G401 (cell line): ENCODE data around the gene NWD2. TPM values are rescaled to one million over a fixed set of nuclear protein-coding genes. Genes with fewer than 3 reads are reported as not detected.
A peak's percentile ranks its signal among the peaks of the same experiment; 100 is the strongest.
"Not testable (repeated sequence)": the region's sequence is repeated elsewhere in the genome, so short reads cannot be mapped to it uniquely, and the experiment has no call there.

Source experiments
- DNase-seq: peaks from one replicate; pipeline ENCODE4 v3.0.0-alpha.2; 2015; ENCODE audit warnings: low spot score
- in situ Hi-C: cut with HindIII; loops from 2 replicates; pipeline ENCODE4 v1.10.0; 2016; ENCODE audit warnings: low sequenced_read_pairs, mixed read lengths
- total RNA-seq: library from RNA; depleted of rRNA; stranded (reverse); fragments of >200 nt; shearing (Covaris generic); gene quantifications from 2 replicates; pipeline ENCODE4 v1.2.3, GENCODE V29; 2014

The NWD2 gene
- total RNA-seq, 1 experiment from 2014 or later, result not detected

DNA sequence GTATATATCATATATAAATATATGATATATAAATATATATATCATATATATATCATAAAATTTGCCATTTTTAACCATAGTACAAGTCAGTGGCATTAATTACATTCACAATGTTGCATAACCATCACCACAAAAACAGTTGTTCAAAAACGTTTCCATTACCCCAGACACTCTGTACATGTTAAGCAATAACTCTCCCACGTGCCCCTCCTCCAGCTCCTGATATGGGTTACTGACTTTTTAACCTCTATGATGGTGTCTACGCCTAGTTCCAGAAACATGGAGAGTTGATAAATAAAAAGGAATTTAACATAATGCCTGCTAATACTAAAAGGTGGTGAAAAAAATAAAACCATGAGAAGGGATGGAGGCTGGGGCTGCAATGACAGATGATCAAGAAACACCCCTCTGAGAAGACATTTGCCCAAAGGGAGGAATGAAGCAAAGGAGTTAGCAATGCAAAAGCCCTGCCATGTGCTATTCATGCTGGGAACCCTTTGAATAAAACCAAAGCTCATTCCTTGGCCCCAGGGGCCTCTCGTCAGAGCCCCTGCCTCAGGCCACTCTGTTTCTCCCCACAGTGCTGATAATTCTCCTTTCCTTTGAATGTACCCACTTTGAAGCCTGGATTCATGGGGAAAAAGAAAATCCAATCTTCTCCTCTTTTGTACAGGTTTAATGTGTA is 144.3 kb downstream of the NWD2 start:
- DNase-seq, result no peak
- in situ Hi-C loops, result no loop called here

GRCh38 chr4:37389366-37389765 is 144.8 kb downstream of the NWD2 start:
- no peak for DNase-seq
- in situ Hi-C loops, result no loop called here

DNA sequence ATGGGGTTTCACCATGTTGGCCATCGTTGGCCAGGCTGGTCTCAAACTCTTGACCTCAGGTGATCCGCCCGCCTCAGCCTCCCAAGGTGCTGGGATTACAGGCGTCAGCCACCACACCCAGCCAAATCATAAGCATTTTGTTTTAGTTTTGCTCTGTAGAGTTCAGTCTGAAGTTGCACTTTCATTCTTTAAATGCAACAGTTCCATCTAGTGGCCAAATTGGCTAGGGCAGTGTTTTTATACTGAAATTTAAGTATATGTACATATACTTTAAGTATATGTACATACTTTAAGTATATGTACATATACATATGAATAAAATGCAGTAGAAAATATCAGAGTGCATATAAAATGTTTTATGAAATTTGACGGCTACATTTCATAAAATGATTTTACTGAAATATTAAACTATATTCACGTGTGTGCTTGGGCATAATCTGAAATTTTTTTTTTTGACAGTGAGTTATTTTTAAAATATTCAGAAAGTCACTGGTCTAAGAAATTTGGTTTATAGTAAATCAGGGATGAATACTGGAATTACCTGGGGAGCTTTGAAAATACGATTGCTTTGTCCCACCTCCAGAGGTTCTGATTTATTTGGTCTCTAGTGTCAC is 145.5 kb downstream of the NWD2 start:
- DNase-seq, result peak; percentile 34
- in situ Hi-C loops, result no loop called here

DNA sequence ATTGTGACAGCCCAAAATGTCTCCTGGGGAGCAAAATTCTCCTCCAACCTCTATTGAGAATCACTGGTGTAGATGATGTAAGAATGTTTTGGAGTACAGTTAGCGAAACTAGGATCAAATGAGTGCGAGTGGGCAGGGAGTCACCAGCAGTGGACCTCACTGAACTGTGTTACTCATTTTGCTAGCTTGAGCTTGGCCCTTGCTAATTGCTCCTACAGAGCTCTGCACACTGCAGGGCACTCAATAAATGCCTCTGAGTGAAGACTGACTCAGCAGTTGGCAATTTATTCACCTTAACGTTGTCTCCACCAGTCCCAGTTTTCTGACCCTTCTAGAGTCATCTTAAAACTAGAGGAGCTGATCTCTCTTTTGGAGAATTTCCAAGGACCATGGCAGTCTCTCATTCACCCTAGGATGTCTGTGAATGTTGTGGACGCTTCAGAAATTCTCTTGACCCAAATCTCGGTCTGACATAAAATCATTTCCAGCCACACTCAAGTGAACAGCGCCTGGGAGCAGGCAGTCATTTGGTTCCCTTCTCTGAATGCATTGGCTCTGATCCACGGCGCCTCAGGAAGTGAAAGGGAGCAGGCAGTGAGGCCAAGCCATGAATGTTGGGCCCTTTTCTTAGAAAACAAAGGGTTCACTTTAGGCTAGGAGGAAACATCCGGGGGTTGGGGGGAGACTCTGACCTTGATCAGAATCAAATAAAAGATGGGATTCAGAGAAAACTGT is 148.1 kb downstream of the NWD2 start:
- peak; percentile 60 for DNase-seq
- in situ Hi-C loops, result no loop called here

DNA sequence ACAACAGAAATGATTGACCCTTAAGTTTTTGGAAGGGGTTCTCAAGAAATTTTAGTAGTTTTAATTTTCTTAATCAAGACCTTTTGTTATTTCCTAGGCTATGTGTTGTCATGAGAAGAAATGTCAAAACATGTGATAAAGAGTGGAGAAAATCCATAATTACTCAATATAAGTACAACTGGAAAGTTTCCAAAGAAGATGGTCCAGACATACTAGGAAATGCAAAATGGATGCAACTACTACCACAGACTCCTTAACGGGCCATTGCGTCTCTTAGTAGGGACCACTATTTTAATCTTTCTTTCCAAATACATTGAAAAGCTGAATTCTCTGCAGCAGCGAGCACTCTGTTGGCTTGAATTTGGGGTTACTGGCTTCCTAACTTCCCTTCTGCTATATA is 148.8 kb downstream of the NWD2 start:
- no peak for DNase-seq
- in situ Hi-C loops, result no loop called here

- no peak for DNase-seq
- in situ Hi-C loops, result no loop called here
These were observed 149.3 kb downstream of the NWD2 start for GRCh38 chr4:37393889-37394288.

GRCh38 chr4:37397505-37397904 is 153.0 kb downstream of the NWD2 start:
- in situ Hi-C loops, result no loop called here
- no peak for DNase-seq

- DNase-seq, result no peak
- in situ Hi-C loops, result no loop called here
These were observed 155.8 kb downstream of the NWD2 start for GRCh38 chr4:37400241-37400881.

- in situ Hi-C loops, result not testable (repeated sequence)
These were observed 163.6 kb downstream of the NWD2 start for GRCh38 chr4:37407938-37408826.

DNA sequence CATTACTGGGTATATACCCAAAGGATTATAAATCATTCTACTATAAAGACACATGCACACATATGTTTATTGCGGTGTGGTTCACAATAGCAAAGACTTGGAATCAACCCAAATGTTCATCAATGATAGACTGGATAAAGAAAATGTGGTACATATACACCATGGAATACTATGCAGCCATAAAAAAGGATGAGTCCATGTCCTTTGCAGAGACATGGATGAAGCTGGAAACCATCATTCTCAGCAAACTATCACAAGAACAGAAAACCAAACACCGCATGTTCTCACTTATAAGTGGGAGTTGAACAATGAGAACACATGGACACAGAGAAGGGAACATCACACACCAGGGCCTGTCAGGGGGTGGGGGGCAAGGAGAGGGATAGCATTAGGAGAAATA is 169.1 kb downstream of the NWD2 start:
- DNase-seq, in situ Hi-C loops: not testable (repeated sequence)

More at GRCh38 chr4:37407938-37408826, 163.6 kb downstream of the NWD2 start:
- DNase-seq, result not testable (repeated sequence)

DNA sequence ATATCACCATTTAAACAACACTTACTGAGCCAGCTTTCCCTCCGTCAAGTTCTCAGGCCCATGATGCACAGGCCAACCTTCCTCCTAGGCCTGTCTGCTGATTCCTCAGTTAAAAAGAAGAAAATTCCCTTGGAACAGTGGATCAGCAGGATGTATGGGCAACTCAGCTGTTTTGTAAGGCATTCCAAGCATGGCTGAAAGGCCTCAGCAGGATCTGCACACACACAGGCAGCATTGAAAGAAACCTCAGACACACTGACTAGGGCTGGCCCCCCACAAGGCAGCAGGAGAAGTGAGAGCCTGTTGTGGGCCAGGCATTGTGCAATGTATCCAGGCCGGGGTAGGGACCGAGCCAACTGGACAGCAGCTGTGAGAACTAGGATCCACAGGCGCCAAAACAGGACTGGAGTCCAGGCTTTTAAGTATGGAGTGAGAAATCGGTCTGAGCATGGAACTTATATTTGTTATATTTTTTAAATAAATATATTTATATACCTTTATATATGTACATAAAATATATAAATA is 171.4 kb downstream of the NWD2 start:
- in situ Hi-C loops, result no loop called here
- DNase-seq, result no peak

GRCh38 chr4:37421614-37422013 is 177.1 kb downstream of the NWD2 start:
- in situ Hi-C loops, result no loop called here
- DNase-seq, result no peak

DNA sequence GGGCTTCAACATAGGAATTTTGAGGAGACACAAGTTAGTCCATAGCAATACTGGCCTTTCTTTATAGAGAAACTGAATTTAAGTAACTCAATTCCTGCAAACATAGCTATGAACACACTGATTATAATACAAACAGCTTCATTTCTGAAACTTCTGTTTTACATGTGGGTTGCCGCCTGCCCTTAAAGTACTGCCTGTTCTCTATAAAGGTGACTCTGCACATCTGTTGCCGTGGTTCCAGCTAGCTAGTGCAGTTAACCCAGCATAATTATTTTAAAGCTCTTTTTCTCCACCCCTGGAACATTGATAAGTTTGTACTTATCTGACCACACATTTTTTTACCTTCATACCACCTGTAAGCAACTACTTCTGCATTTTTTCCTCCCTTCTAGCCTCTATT is 177.6 kb downstream of the NWD2 start:
- DNase-seq, result no peak
- in situ Hi-C loops, result no loop called here

- no peak for DNase-seq
- in situ Hi-C loops, result no loop called here
These were observed 178.1 kb downstream of the NWD2 start for GRCh38 chr4:37422638-37423037.

DNA sequence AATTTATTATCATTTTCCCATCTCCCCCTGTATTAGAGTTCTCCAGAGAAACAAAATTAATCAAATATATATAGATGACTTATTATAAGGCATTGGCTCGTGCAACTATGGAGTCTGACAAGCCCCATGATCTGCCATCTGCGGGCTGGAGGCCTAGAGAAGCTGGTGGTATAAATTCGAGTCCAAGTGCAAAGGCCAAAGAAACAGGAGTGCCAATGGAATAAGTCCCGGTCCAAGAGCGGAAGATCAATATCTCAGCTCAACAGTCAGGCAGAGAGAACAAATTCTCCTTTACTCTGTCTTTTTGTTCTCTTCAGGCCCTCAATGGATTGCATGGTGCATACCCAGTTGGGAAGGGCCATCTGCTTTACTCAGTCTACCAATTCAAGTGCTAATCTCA is 178.8 kb downstream of the NWD2 start:
- in situ Hi-C loops, result no loop called here
- no peak for DNase-seq

GRCh38 chr4:37424753-37425152 is 180.2 kb downstream of the NWD2 start:
- in situ Hi-C loops, result no loop called here
- DNase-seq, result no peak

- DNase-seq, result no peak
- in situ Hi-C loops, result no loop called here
These were observed 181.3 kb downstream of the NWD2 start for GRCh38 chr4:37425857-37426256.

DNA sequence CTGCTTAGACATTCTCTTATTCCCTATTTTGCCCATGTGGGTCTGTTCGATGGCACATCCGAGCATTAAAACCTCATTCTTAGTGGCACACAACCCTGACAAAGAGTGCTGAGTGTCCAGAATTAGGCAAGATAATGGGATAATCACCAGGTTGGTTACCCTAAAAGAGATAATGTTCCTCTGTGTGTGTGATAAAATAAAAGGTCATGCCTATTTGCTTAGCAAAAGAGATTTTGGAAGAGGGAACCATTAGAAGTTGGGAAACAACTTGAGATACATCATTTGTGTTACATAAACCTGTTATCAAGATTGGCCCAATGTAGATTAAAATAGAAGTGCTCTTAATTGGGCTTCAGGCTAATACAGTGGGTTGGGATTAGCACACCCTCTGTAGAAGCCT is 182.7 kb downstream of the NWD2 start:
- in situ Hi-C loops, result no loop called here
- no peak for DNase-seq

- in situ Hi-C loops, result no loop called here
- DNase-seq, result no peak
These were observed 185.4 kb downstream of the NWD2 start for GRCh38 chr4:37429906-37430305.
